Lower leg skin (tissue), 3 donors: ENCODE data around the gene CEP104.

Source experiments
- CTCF ChIP-seq, 3 donors: fragments of 450-650 bp; IDR thresholded peaks; one replicate each; pipeline ENCODE4 v1.5.1; 2016; ENCODE audit warnings: antibody characterized with exemption in 3 of 3, mild to moderate bottlenecking in 3 of 3, moderate library complexity in 2 of 3
- POLR2A ChIP-seq, 2 donors: fragments of 450-650 bp; IDR thresholded peaks; one replicate each; pipeline ENCODE4 v1.6.1; 2016 to 2017; ENCODE audit warnings: antibody characterized with exemption in 2 of 2, mild to moderate bottlenecking in 1 of 2, moderate library complexity in 1 of 2

GRCh38 chr1:3880429-3881192, 23.6 kb upstream of the CEP104 start:
- no peak for TF ChIP-seq CTCF (IDR thresholded peaks at IDR 0.05)
- no peak for TF ChIP-seq POLR2A (IDR thresholded peaks at IDR 0.05)
